Osteoblast (primary cell): ENCODE data around the gene EMILIN2. TPM values are rescaled to one million over a fixed set of nuclear protein-coding genes. Genes with fewer than 3 reads are reported as not detected.

Experiments used
- DNase-seq: peaks from one replicate; pipeline ENCODE4 v3.0.0; 2011; ENCODE audit warnings: low spot score, mixed read lengths; ENCODE audit not compliant: insufficient read length; ENCODE audit errors: missing footprints
- H2AFZ ChIP-seq: 2 replicates; pipeline ENCODE4 v1.6.0; 2011; ENCODE audit warnings: mild to moderate bottlenecking, low read length
- H3K27ac ChIP-seq: 2 replicates; pipeline ENCODE4 v1.5.1; 2011; ENCODE audit warnings: mild to moderate bottlenecking, low read depth, low read length, moderate library complexity
- H3K27me3 ChIP-seq: 2 replicates; pipeline ENCODE4 v1.6.0; 2012; ENCODE audit warnings: mild to moderate bottlenecking, control low read depth, inconsistent platforms, low read length, moderate library complexity; ENCODE audit not compliant: insufficient read depth
- H3K36me3 ChIP-seq: 2 replicates; pipeline ENCODE4 v1.5.1; 2011; ENCODE audit warnings: mild to moderate bottlenecking, low read length, control low read depth, moderate library complexity; ENCODE audit not compliant: insufficient read depth
- H3K4me1 ChIP-seq: 2 replicates; pipeline ENCODE4 v1.5.1; 2011; ENCODE audit warnings: mild to moderate bottlenecking, low read length, control low read depth, moderate library complexity; ENCODE audit not compliant: insufficient read depth
- H3K4me2 ChIP-seq: 2 replicates; pipeline ENCODE4 v1.6.0; 2011; ENCODE audit warnings: mild to moderate bottlenecking, low read length; ENCODE audit not compliant: insufficient read depth
- H3K4me3 ChIP-seq: fragments of 200-600 bp; sonication (generic); 3 replicates; pipeline ENCODE4 v1.5.1; 2012; ENCODE audit warnings: mild to moderate bottlenecking, low read length, inconsistent platforms; ENCODE audit not compliant: insufficient read depth
- H3K79me2 ChIP-seq: 2 replicates; pipeline ENCODE4 v1.6.0; 2012; ENCODE audit warnings: mild to moderate bottlenecking, low read length, control low read depth, inconsistent platforms; ENCODE audit not compliant: insufficient read depth
- H3K9me3 ChIP-seq: 2 replicates; pipeline ENCODE4 v1.5.1; 2011; ENCODE audit warnings: low read depth, low read length, control low read depth
- H4K20me1 ChIP-seq: 2 replicates; pipeline ENCODE4 v1.6.0; 2012; ENCODE audit warnings: mild to moderate bottlenecking, low read length, control low read depth; ENCODE audit not compliant: insufficient read depth
- total RNA-seq: library from RNA; depleted of rRNA; stranded (reverse); fragments of >200 nt; gene quantifications from 2 replicates; pipeline ENCODE4 v1.2.3, GENCODE V29; 2012
- TF ChIP-seq, protein P1 (sequence below): IDR thresholded peaks from 2 replicates; pipeline ENCODE4 v1.5.1; 2011; ENCODE audit warnings: mild to moderate bottlenecking, low read depth, low read length, moderate library complexity; ENCODE audit errors: extremely low read depth

EMILIN2 gene
- total RNA-seq, 1 donor = 4.3 TPM

DNA sequence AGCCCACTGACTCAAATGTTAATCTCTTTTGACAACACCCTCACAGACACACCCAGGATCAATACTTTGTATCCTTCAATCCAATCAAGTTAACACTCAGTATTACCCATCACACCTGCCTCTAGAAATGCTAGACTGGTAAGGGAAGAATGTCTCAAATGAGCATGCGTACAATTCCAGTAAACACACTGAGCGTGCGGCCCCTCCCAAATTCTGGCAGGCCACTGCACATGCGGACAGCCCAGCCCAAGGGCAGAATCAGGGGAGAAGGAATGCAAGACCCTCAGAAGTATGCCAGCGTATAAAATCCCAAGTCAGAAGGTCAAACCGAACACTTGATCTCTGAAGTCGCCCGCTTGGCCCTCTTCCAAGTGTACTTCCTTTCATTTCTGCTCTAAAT lies 7.6 kb upstream of the EMILIN2 start:
- no peaks in the 10 kb centered on the region for H3K9me3 ChIP-seq
- H3K27me3 ChIP-seq = peaks cover 4% of the 10 kb centered on the region
- no peak overlapping the region for H3K4me2 ChIP-seq
- no peak for DNase-seq
- TF ChIP-seq, protein P1, sequence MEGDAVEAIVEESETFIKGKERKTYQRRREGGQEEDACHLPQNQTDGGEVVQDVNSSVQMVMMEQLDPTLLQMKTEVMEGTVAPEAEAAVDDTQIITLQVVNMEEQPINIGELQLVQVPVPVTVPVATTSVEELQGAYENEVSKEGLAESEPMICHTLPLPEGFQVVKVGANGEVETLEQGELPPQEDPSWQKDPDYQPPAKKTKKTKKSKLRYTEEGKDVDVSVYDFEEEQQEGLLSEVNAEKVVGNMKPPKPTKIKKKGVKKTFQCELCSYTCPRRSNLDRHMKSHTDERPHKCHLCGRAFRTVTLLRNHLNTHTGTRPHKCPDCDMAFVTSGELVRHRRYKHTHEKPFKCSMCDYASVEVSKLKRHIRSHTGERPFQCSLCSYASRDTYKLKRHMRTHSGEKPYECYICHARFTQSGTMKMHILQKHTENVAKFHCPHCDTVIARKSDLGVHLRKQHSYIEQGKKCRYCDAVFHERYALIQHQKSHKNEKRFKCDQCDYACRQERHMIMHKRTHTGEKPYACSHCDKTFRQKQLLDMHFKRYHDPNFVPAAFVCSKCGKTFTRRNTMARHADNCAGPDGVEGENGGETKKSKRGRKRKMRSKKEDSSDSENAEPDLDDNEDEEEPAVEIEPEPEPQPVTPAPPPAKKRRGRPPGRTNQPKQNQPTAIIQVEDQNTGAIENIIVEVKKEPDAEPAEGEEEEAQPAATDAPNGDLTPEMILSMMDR = no peak
- no peaks in the 10 kb centered on the region for H4K20me1 ChIP-seq
- H3K79me2 ChIP-seq = no peaks in the 10 kb centered on the region
- H3K4me1 ChIP-seq = no peaks in the 10 kb centered on the region
- no peak overlapping the region for H2AFZ ChIP-seq
- no peak overlapping the region for H3K27ac ChIP-seq
- no peak overlapping the region for H3K4me3 ChIP-seq
- no peaks in the 10 kb centered on the region for H3K36me3 ChIP-seq

DNA sequence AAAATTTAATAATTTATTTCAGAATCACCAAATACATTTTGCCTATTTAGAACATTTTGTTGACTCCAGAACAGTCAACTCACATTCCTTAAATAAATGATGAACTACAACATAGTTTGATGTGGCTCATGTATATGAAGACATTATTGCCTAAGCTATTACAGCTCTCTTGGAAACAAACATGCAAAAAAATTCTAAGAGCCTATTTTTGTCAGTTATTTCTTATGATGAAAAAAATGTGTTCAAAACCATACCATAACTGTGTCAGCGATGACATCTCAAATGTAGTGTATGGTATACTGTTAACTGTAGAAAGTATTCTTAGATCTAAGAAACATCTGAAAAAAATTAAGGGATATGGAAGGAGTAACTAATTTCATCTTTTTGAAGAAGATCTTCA lies 6.3 kb upstream of the EMILIN2 start:
- Histone ChIP-seq H3K36me3 (no peaks in the 10 kb centered on the region), H3K4me2 (no peak overlapping the region), H4K20me1 (no peaks in the 10 kb centered on the region), H3K4me3 (no peak overlapping the region), H2AFZ (no peak overlapping the region), H3K9me3 (no peaks in the 10 kb centered on the region), H3K27me3 (peaks cover 18% of the 10 kb centered on the region), H3K79me2 (no peaks in the 10 kb centered on the region), H3K4me1 (no peaks in the 10 kb centered on the region), H3K27ac (no peak overlapping the region)
- TF ChIP-seq, protein P1 = no peak
- no peak for DNase-seq

DNA sequence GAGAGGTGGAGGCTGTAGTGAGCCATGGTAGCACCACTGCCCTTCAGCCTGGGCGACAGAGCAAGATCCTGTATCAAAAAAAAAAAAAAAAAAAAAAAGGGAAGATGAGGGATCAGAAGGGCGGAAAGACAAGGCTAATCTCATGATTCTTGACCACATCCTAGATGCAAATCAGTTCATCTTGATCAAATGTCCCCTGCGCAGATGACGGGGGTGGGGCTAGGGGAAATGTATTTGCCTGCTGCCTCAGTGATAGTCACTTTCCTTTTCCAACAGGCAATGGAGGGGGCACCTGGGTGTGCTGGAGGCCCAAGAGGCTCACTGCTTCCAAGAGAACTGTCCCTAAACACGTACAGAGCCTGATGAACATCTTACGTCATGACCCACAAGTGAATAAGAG lies 3.7 kb upstream of the EMILIN2 start:
- H4K20me1 ChIP-seq = no peaks in the 10 kb centered on the region
- H3K4me1 ChIP-seq = no peaks in the 10 kb centered on the region
- no peak overlapping the region for H2AFZ ChIP-seq
- H3K79me2 ChIP-seq = no peaks in the 10 kb centered on the region
- TF ChIP-seq, protein P1 = no peak
- no peak overlapping the region for H3K4me2 ChIP-seq
- DNase-seq = no peak
- H3K9me3 ChIP-seq = no peaks in the 10 kb centered on the region
- H3K27ac ChIP-seq = no peak overlapping the region
- H3K27me3 ChIP-seq = peaks cover 37% of the 10 kb centered on the region
- no peaks in the 10 kb centered on the region for H3K36me3 ChIP-seq
- no peak overlapping the region for H3K4me3 ChIP-seq

DNA sequence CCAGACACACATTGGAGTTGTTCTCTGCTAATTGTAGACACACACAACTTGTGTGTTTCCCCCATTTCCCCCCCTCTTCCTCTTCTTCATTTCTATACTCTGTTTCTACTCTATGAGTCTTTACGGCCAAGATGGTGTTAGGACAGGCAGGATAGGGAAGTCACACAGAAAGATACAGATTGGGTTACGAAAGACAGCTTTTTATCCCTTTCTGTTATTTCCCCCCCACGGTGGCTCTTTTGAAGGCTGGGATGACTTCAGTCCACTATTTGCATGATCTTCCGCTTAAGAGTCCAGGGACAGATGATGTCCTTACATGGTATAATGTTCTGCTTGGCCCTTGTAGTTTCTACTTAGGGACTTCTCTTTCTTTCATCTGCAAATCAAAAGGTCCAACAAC lies 1.6 kb upstream of the EMILIN2 start:
- no peak for DNase-seq
- Histone ChIP-seq H2AFZ (no peak overlapping the region), H3K4me2 (no peak overlapping the region), H3K79me2 (no peaks in the 10 kb centered on the region), H3K4me3 (no peak overlapping the region), H4K20me1 (no peaks in the 10 kb centered on the region), H3K36me3 (no peaks in the 10 kb centered on the region), H3K4me1 (no peaks in the 10 kb centered on the region), H3K9me3 (no peaks in the 10 kb centered on the region), H3K27ac (no peak overlapping the region), H3K27me3 (peaks cover 58% of the 10 kb centered on the region)
- TF ChIP-seq, protein P1 = no peak
